Stimulated activated CD8-positive, alpha-beta memory T cell treated with anti-CD3 and anti-CD28 coated beads, Interleukin-4, amount 100 ng/mL, for 1 hour (primary cell): ENCODE results near the gene S100A6.
"Not testable (repeated sequence)": the region's sequence is repeated elsewhere in the genome, so short reads cannot be mapped to it uniquely, and the experiment has no call there.

Source experiments
- DNase-seq, 2 donors: peaks; one replicate each; pipeline ENCODE4 v3.0.0-alpha.2; 2020; ENCODE audit warnings: low read depth in 2 of 2, low spot score in 1 of 2

S100A6 gene

GRCh38 chr1:153535242-153536011 is at the start of gene S100A6:
S100A6 (minus strand) TSS chr1:153535991; CDS start chr1:153535339, 652 bp downstream.
- no peak for DNase-seq

- no peak for DNase-seq
Measured at GRCh38 chr1:153585006-153585405, 49.2 kb upstream of the S100A6 start.

GRCh38 chr1:153583976-153584375 is 48.2 kb upstream of the S100A6 start:
- DNase-seq, result no peak

- DNase-seq, result not testable (repeated sequence)
Measured at GRCh38 chr1:153583514-153583913, 47.7 kb upstream of the S100A6 start.

GRCh38 chr1:153582836-153583235 is 47.0 kb upstream of the S100A6 start:
- DNase-seq, result not testable (repeated sequence)

- no peak for DNase-seq
Measured at GRCh38 chr1:153578936-153579335, 43.1 kb upstream of the S100A6 start.

GRCh38 chr1:153578490-153578889 is 42.7 kb upstream of the S100A6 start:
- DNase-seq, result no peak

GRCh38 chr1:153577624-153578051 is 41.8 kb upstream of the S100A6 start:
- DNase-seq, result no peak

- no peak for DNase-seq
Measured at GRCh38 chr1:153577138-153577537, 41.3 kb upstream of the S100A6 start.

- not testable (repeated sequence) for DNase-seq
Measured at GRCh38 chr1:153575497-153575896, 39.7 kb upstream of the S100A6 start.

GRCh38 chr1:153575081-153575491 is 39.3 kb upstream of the S100A6 start:
- DNase-seq, result not testable (repeated sequence)

- no peak for DNase-seq
Measured at GRCh38 chr1:153573351-153573750, 37.6 kb upstream of the S100A6 start.

GRCh38 chr1:153572569-153573015 is 36.8 kb upstream of the S100A6 start:
- peak in 1 of 2 donors; percentile 18 for DNase-seq

GRCh38 chr1:153571706-153572105 is 35.9 kb upstream of the S100A6 start:
- no peak for DNase-seq

GRCh38 chr1:153570874-153571273 is 35.1 kb upstream of the S100A6 start:
- no peak for DNase-seq

- no peak for DNase-seq
Measured at GRCh38 chr1:153569465-153569864, 33.7 kb upstream of the S100A6 start.

GRCh38 chr1:153568367-153569099 is 32.7 kb upstream of the S100A6 start:
- DNase-seq, result peak; percentile 62 to 65

- no peak for DNase-seq
Measured at GRCh38 chr1:153567621-153568366, 32.0 kb upstream of the S100A6 start.

GRCh38 chr1:153566414-153567371 is 30.9 kb upstream of the S100A6 start:
- peak; percentile 47 to 78 for DNase-seq
